Esophagus squamous epithelium (tissue), 5 donors: ENCODE measurements around the gene NFIL3. TPM values are rescaled to one million over a fixed set of nuclear protein-coding genes. Genes with fewer than 3 reads are reported as not detected.
"Not testable (repeated sequence)": the region's sequence is repeated elsewhere in the genome, so short reads cannot be mapped to it uniquely, and the experiment has no call there.

Experiments
- DNase-seq: peaks from one replicate; lab custom pipeline; 2025; lab: John Stamatoyannopoulos, UW
- H3K27ac ChIP-seq, 4 donors: fragments of 200-600 bp; sonication (generic); one replicate each; pipeline ENCODE4 v1.5.1; 2016 to 2019; ENCODE audit warnings: mild to moderate bottlenecking in 1 of 4
- H3K27me3 ChIP-seq, 4 donors: fragments of 200-600 bp; sonication (generic); 1 replicate in 3 of 4; 2 replicates in 1 of 4; pipeline versions ENCODE4 v1.5.1 to v1.6.0; 2017 to 2021; ENCODE audit warnings: antibody characterized with exemption in 1 of 4
- H3K36me3 ChIP-seq, 3 donors: fragments of 200-600 bp; sonication (generic); one replicate each; pipeline ENCODE4 v1.5.1; 2016 to 2019
- H3K4me1 ChIP-seq, 3 donors: fragments of 200-600 bp; sonication (generic); one replicate each; pipeline ENCODE4 v1.5.1; 2017 to 2019
- H3K4me3 ChIP-seq, 4 donors: fragments of 200-600 bp; sonication (generic); 1 replicate in 3 of 4; 2 replicates in 1 of 4; pipeline ENCODE4 v1.5.1; 2016 to 2019; ENCODE audit warnings: mild to moderate bottlenecking in 2 of 4, moderate library complexity in 1 of 4
- H3K9me3 ChIP-seq, 3 donors: fragments of 200-600 bp; sonication (generic); one replicate each; pipeline ENCODE4 v1.5.1; 2016 to 2019
- POLR2A ChIP-seq, 4 donors: fragments of 450-650 bp; IDR thresholded peaks; one replicate each; pipeline ENCODE4 v1.6.1; 2017; ENCODE audit warnings: antibody characterized with exemption in 4 of 4, mild to moderate bottlenecking in 4 of 4, moderate library complexity in 3 of 4
- WGBS, 2 donors: methylation state at CpG; one replicate each; pipeline ENCODE4 v1.1.5; 2018; 5-methylcytosine and 5-hydroxymethylcytosine counted together
- intact Hi-C: fragments of 100-400 bp; cut with DNase I; formaldehyde crosslinking; loops from one replicate; pipeline ENCODE4 v1.15.0; 2022
- total RNA-seq, 4 donors: library from RNA; depleted of rRNA; stranded (reverse); fragments of >200 nt; gene quantifications; one replicate each; pipeline ENCODE4 v1.1.0, GENCODE V29; 2016
- TF ChIP-seq, protein P1 (sequence below), 6 experiments: fragments of 450-650 bp in 4 of 6; fragments of 200-600 bp in 2 of 6; sonication (generic) in 2 of 6; IDR thresholded peaks; one replicate each; pipeline ENCODE4 v1.5.1; 2016 to 2019; ENCODE audit warnings: antibody characterized with exemption in 6 of 6, mild to moderate bottlenecking in 4 of 6, moderate library complexity in 4 of 6
- donor health status: DM: yes; HTN: yes; CAD: no.

Gene NFIL3
- total RNA-seq: 10 to 100 TPM in 3 of 4 donors, 1 to 10 TPM in 1; 5.6 to 21.2 (median 16.3) TPM

DNA sequence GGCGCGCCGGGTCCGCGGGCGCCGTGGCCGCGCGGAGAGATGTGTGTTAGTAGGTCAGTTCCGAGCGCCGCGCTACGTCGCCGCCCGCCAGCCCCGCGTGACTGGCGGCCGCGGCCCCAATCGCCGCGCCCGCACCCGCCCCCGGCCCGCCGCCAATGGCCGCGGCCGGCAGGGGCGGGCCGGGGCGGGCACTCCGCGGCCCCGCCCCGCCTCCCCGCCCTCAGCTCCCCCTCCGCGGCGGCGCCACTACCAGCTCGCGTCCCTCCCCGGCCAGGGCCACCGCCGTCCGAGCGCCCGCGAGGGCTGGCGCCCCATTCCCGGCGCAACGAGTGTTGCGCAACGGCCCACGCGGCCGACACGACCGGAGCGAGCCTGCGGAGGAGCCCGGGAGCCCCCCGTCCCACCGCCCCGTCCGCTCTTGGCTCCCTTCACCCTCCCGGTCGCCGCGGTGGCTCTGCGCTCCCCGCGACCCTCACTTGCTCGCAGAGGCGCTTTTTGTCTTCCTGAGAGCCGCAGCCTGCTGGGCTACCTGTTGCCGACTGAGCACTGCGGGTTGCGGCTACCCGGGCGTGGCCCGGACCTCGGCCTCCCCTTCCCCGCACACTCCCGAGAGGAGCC lies at the start of gene NFIL3:
Gene NFIL3 (minus strand): TSS at position 48 of the 618 bp plus-strand sequence. CDS start 13,098 bp downstream, outside the sequence.
- intact Hi-C loops: no loop called here
- Histone ChIP-seq H3K36me3 (no peaks in the 10 kb centered on the region), H3K4me1 (peaks cover 12 to 80% (median 28%) of the 10 kb centered on the region in 3 donors), H3K4me3 (peak within 1 kb of the TSS; percentile 81 to 88 (median 85)), H3K9me3 (no peaks in the 10 kb centered on the region), H3K27me3 (peaks cover 0 to 7% (median 0%) of the 10 kb centered on the region in 4 donors), H3K27ac (peak within 1 kb of the TSS; percentile 98 to 100 (median 100))
- no CpG with 5 or more reads among the region's 92 CpGs for WGBS, 2 donors
- TF ChIP-seq POLR2A (IDR thresholded peaks at IDR 0.05): peak in 2 of 4 donors; percentile 90 to 95
- TF ChIP-seq, protein P1, sequence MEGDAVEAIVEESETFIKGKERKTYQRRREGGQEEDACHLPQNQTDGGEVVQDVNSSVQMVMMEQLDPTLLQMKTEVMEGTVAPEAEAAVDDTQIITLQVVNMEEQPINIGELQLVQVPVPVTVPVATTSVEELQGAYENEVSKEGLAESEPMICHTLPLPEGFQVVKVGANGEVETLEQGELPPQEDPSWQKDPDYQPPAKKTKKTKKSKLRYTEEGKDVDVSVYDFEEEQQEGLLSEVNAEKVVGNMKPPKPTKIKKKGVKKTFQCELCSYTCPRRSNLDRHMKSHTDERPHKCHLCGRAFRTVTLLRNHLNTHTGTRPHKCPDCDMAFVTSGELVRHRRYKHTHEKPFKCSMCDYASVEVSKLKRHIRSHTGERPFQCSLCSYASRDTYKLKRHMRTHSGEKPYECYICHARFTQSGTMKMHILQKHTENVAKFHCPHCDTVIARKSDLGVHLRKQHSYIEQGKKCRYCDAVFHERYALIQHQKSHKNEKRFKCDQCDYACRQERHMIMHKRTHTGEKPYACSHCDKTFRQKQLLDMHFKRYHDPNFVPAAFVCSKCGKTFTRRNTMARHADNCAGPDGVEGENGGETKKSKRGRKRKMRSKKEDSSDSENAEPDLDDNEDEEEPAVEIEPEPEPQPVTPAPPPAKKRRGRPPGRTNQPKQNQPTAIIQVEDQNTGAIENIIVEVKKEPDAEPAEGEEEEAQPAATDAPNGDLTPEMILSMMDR (IDR thresholded peaks at IDR 0.05): no peak
- peak; percentile 26 for DNase-seq

DNA sequence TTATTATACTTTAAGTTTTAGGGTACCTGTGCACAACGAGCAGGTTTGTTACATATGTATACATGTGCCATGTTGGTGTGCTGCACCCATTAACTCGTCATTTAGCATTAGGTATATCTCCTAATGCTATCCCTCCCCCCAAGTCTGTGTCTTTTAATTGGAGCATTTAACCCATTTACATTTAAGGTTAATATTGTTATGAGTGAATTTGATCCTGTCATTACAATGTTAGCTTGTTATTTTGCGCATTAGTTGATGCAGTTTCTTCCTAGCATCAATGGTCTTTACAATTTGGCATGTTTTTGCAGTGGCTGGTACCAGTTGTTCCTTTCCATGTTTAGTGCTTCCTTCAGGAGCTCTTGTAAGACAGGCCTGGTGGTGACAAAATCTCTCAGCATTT lies 47.9 kb upstream of the NFIL3 start:
- intact Hi-C loops, DNase-seq, H3K27ac ChIP-seq, H3K36me3 ChIP-seq, H3K4me1 ChIP-seq, H3K4me3 ChIP-seq: not testable (repeated sequence)
- WGBS, 2 donors: 85 to 88% methylated on average over 3 of the region's 3 CpGs
- Histone ChIP-seq H3K9me3 (peaks cover 0 to 12% (median 0%) of the 10 kb centered on the region in 3 donors), H3K27me3 (peaks cover 0 to 23% (median 0%) of the 10 kb centered on the region in 4 donors)

DNA sequence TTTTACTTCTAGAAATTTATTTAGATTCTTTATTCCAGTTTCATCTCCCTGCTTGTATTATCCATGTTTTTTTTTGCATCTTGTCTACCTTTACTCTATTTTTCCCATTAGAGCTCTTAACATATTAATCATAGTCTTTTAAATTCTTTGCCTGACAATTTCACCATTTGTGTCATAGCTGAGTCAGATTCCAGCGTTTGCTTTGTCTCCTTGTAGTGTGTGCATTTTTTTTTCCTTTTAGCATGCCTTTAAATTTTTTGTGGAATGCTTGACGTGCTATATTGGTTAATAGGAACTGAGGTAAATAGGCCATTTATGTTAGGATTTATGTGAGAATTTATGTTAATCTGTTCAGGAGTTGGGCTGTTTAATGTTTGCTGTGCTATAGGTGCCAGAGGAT lies 41.8 kb upstream of the NFIL3 start:
- H3K27ac ChIP-seq: no peak overlapping the region
- no peaks in the 10 kb centered on the region for H3K36me3 ChIP-seq
- intact Hi-C loops: no loop called here
- H3K27me3 ChIP-seq: no peaks in the 10 kb centered on the region
- TF ChIP-seq POLR2A (IDR thresholded peaks at IDR 0.05): no peak
- TF ChIP-seq, protein P1 (IDR thresholded peaks at IDR 0.05): no peak
- 40 to 71% methylated on average over 2 of the region's 2 CpGs for WGBS, 2 donors
- no peak overlapping the region for H3K4me3 ChIP-seq
- H3K9me3 ChIP-seq: no peaks in the 10 kb centered on the region
- H3K4me1 ChIP-seq: no peaks in the 10 kb centered on the region
- DNase-seq: no peak

DNA sequence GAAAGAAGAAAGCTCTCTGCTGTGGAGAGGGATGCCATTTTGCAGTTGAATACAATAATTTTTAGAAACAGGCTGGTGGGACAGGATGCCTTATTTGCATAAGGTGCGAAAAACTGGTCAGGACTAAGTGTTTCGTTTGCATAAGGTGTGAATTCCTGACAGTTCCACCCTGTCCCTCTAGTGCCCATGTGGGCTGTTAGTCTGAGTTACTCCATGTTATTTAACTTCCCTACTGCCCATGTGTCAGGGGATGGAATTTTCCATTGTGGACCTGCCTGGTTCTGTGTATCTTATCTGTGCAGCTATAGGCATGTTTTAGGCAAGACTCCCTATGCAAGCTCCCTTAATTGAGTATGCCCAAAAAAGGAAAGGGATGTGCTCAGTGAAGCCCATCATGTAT lies 35.3 kb upstream of the NFIL3 start:
- Histone ChIP-seq H3K9me3 (no peaks in the 10 kb centered on the region), H3K36me3 (no peaks in the 10 kb centered on the region), H3K4me3 (no peak overlapping the region), H3K4me1 (no peaks in the 10 kb centered on the region), H3K27ac (no peak overlapping the region), H3K27me3 (peaks cover 0 to 7% (median 0%) of the 10 kb centered on the region in 4 donors)
- no peak for DNase-seq
- intact Hi-C loops: no loop called here
- TF ChIP-seq POLR2A (IDR thresholded peaks at IDR 0.05): no peak
- TF ChIP-seq, protein P1 (IDR thresholded peaks at IDR 0.05): no peak
- WGBS, 2 donors: 80 to 87% methylated on average over 2 of the region's 2 CpGs

DNA sequence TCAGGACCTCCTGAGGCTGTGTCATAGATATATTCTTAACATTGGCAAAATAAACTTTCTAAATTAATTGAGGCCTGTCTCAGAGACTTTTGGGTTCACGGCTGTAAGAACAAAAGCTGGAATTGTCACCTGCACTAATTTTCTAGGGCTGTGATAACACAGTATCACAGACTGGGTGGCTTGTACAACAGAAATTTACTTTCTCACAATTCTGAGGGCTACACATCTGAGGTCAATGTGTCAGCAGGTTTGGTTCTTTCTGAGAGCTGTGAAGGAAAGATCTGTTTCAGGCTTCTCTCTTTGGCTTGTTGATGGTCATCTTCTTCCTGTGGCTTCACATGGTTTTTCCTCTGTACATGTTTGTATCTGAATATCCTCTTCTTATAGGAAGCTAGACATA lies 29.2 kb upstream of the NFIL3 start:
- H3K4me3 ChIP-seq: no peak overlapping the region
- H3K27me3 ChIP-seq: no peaks in the 10 kb centered on the region
- 90 to 94% methylated on average over 1 of the region's 1 CpG for WGBS, 2 donors
- H3K9me3 ChIP-seq: no peaks in the 10 kb centered on the region
- TF ChIP-seq, protein P1 (IDR thresholded peaks at IDR 0.05): no peak
- TF ChIP-seq POLR2A (IDR thresholded peaks at IDR 0.05): no peak
- no peaks in the 10 kb centered on the region for H3K4me1 ChIP-seq
- no peak for DNase-seq
- no peak overlapping the region for H3K27ac ChIP-seq
- no peaks in the 10 kb centered on the region for H3K36me3 ChIP-seq
- intact Hi-C loops: no loop called here
